GM10248 (cell line): ENCODE data around the gene MRPL9.

ENCODE experiments used
- CTCF ChIA-PET: fragments of 300-600 bp; sonication (Branson Sonifier 250); formaldehyde crosslinking; extraction: SDS; loops from one replicate; lab custom pipeline; 2021; ENCODE audit warnings: antibody characterized with exemption; lab: Yijun Ruan, JAX
- POLR2A ChIA-PET: fragments of 350-650 bp; sonication (Branson Sonifier 250); formaldehyde crosslinking; extraction: SDS; loops from one replicate; lab custom pipeline; 2020; ENCODE audit warnings: antibody characterized with exemption; lab: Yijun Ruan, JAX
- DNase-seq: peaks from one replicate; pipeline ENCODE4 v3.0.0; 2012; ENCODE audit errors: extremely low spot score
- CTCF ChIP-seq: IDR thresholded peaks from 2 replicates; pipeline ENCODE4 v1.5.1; 2012; ENCODE audit warnings: mild to moderate bottlenecking, low read depth; ENCODE audit errors: extremely low read depth, missing control alignments, control extremely low read depth

MRPL9 gene

GRCh38 chr1:151710187-151710840 lies 53.0 kb downstream of the MRPL9 start:
- DNase-seq: no peak
- POLR2A ChIA-PET: no interaction called here
- no peak for TF ChIP-seq CTCF
- CTCF ChIA-PET: no interaction called here
